ENCODE data around the gene ACVRL1. TPM values are rescaled to one million over a fixed set of nuclear protein-coding genes. Genes with fewer than 3 reads are reported as not detected.

ACVRL1 gene
- total RNA-seq, 2 experiments from 2014 or later: not detected

DNA sequence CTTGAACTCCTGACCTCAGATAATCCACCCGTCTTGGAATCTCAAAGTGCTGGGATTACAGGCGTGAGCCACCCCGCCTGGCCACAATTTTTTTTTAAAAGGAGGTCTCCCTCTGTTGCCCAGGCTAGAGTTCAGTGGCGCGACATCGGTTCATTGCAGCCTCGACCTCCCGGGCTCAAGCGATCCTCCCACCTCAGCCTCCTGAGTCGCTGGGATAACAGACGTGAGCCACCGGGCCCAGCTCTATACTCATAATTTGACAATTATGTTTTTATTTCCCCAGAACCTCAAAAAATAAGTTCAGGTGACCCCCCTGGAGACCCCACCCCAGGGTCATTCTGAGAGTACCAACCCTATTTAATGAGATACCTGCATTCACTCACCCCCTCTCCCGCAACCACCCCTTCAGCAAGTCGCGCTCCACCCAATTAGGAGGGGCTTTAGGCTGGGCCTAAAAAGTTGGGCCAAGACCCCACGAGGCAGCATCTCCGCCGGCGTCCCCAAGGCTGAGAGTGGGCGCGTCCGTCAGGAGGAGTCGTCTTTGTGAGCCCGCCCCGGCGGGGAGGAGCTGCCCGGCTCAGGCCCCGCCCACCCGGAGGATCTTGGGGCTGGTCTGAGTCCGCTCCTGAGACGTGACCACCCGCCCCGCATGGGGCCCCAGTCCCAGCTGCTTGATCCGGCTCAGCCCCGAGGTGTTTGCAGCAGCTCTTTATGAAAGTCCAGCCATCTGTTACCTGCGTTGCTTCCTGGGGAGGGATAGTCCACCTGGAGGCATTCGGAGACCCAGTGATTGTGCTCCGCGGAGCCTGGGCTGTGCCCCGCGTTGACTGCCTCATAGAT lies 19.6 kb upstream of the ACVRL1 start, which contains the start of gene ANKRD33:
TSS of gene ANKRD33 (plus strand) at position 628 of the 840 bp plus-strand sequence. CDS start at position 712, 84 bp downstream.
- DNase-seq: peak; percentile 18
- Mint-ChIP-seq H3K27me3 (no peaks in the 10 kb centered on the region), H3K27ac (no peak within 1 kb of the TSS), H3K9me3 (peaks cover 7% of the 10 kb centered on the region), H3K4me1 (peaks cover 9% of the 10 kb centered on the region), H3K36me3 (no peaks in the 10 kb centered on the region), H3K4me3 (no peak within 1 kb of the TSS)

DNA sequence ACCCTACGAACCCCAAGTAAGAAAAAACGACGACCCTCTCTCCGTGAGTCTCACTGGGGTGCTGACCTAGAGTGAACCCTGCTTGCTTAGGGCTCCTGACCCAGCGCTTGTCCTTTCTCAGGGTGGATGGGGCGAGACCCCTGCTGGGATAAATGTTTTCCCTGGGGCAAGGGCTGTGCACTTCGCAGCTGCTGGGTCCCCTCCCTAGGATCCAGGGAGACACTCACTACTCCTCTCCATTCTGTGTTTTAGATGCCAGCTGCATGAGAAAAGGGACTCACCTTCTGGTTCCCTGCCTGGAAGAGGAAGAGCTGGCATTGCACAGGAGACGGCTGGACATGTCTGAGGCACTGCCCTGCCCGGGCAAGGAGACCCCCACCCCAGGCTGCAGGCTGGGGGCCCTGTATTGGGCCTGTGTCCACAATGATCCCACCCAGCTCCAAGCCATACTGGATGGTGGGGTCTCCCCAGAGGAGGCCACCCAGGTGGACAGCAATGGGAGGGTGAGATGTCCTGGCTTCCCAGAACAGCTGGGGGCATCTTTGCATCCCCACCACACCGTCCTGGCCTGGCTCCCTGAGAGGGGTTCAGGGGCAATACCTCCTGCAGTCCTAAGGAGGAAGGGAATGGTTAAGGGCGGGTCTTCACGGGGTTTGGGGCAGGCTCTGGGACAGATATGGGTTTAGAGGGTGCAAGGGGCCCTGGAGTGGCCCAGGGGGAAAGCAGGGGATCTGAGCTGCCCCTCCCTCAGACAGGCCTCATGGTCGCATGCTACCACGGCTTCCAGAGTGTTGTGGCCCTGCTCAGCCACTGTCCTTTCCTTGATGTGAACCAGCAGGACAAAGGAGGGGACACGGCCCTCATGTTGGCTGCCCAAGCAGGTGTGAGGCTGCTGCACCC lies 18.7 kb upstream of the ACVRL1 start:
- no peaks in the 10 kb centered on the region for H3K27me3 Mint-ChIP-seq
- peaks cover 9% of the 10 kb centered on the region for H3K4me1 Mint-ChIP-seq
- H3K4me3 Mint-ChIP-seq: no peak overlapping the region
- H3K27ac Mint-ChIP-seq: no peak overlapping the region
- no peak for DNase-seq
- peaks cover 7% of the 10 kb centered on the region for H3K9me3 Mint-ChIP-seq
- no peaks in the 10 kb centered on the region for H3K36me3 Mint-ChIP-seq

DNA sequence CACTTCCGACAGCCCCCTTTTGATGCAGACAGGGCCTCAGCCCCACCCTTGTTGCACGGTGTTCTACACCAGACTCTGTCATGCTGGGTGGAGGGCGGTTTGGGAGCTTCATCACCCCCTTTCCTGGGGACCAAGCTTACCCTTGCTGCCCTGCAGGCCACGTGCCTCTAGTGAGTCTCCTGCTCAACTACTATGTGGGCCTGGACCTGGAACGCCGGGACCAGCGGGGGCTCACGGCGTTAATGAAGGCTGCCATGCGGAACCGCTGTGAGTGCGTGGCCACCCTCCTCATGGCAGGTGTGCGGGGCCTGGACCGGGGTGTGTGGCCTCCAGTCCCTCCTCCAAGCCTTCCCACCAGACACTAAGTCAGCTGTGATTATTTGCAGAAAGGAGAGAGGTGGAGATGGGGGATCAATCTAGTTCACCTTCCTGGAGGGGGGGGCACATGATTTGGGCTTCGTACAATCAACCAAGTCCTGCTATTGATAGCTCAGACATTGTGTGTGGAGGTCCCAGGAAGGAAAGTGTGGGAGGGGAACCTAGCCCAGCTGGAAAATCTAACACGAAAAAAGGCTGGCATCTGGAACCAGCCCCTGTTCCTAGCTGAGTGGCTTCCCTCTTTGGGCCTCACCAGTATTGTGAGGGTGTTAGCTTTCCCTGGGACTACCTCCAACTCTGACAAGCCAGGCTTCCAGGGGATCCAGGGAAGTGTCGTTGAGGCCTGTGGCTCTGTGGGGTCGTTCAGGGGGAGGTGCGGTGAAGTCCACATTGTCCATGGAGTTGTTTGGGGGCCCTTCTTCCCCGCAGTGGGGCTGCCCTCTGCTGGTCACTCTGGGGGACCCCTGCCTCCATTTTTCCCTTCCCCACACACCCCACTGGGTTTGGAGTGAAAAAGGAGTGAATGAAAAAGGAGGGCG lies 17.8 kb upstream of the ACVRL1 start:
- Mint-ChIP-seq H3K4me1 (peaks cover 9% of the 10 kb centered on the region), H3K9me3 (peaks cover 7% of the 10 kb centered on the region), H3K4me3 (no peak overlapping the region), H3K27me3 (no peaks in the 10 kb centered on the region), H3K27ac (no peak overlapping the region), H3K36me3 (no peaks in the 10 kb centered on the region)
- no peak for DNase-seq

DNA sequence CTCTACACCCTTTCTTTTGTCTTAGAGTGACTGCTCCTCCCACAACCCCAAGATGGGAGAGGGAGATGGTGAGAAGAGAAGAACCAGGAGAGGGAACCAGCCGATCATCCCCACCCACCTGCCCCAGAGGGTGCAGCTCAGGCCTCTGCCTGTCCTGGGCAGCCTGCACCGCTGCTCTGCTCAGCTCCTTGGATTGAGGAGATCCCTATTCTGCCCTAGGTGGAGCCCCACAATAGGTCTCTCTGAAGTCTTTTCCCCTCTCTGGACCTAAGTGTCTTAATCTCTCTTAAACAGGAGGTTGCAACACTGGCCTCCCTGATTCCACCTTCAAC lies 17.2 kb upstream of the ACVRL1 start:
- DNase-seq: no peak
- H3K4me1 Mint-ChIP-seq: peaks cover 9% of the 10 kb centered on the region
- H3K4me3 Mint-ChIP-seq: no peak overlapping the region
- H3K27ac Mint-ChIP-seq: no peak overlapping the region
- peaks cover 2% of the 10 kb centered on the region for H3K9me3 Mint-ChIP-seq
- H3K36me3 Mint-ChIP-seq: no peaks in the 10 kb centered on the region
- H3K27me3 Mint-ChIP-seq: no peaks in the 10 kb centered on the region

DNA sequence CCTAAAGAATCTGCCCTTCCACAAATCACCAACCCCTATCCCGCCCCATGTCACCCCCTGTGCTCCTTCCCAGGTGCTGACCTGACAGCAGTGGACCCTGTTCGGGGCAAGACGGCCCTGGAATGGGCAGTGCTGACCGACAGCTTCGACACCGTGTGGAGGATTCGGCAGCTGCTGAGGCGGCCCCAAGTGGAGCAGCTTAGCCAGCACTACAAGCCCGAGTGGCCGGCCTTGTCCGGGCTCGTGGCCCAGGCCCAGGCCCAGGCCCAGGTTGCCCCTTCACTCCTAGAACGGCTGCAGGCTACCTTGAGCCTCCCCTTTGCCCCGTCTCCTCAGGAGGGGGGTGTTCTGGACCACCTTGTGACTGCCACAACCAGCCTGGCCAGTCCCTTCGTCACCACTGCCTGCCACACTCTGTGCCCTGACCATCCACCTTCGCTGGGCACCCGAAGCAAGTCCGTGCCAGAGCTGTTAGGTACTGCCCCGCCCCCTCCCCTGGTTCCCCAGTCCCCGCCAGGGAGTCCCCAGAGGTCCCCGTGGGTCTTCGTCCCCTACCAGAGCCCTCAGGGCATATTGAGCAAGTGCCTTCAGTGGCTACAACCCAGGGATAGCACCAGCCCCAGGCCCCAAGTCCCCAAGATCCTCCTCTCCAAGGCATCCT lies 16.7 kb upstream of the ACVRL1 start:
- H3K27me3 Mint-ChIP-seq: no peaks in the 10 kb centered on the region
- H3K4me3 Mint-ChIP-seq: no peak overlapping the region
- DNase-seq: no peak
- no peak overlapping the region for H3K27ac Mint-ChIP-seq
- peaks cover 7% of the 10 kb centered on the region for H3K4me1 Mint-ChIP-seq
- no peaks in the 10 kb centered on the region for H3K9me3 Mint-ChIP-seq
- no peaks in the 10 kb centered on the region for H3K36me3 Mint-ChIP-seq

DNA sequence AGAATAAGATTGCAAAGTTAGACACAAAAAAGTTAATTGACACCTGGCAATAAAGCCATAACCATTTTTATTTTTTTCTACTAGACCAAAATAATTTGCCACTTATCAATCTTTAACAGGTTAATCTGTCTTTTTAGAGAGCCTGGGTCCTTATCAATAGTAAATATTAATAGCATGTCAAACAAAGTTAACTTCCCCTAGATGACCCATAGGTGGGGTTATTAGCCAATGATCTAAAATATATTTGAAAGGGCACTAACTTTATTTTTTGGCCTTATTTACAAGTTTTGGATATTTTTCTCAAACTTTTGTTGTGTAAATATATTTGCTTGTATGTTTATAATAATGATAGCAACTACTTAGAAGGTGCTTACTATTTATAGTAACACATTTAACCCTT lies 15.5 kb upstream of the ACVRL1 start:
- no peaks in the 10 kb centered on the region for H3K36me3 Mint-ChIP-seq
- no peak for DNase-seq
- no peak overlapping the region for H3K27ac Mint-ChIP-seq
- no peak overlapping the region for H3K4me3 Mint-ChIP-seq
- H3K9me3 Mint-ChIP-seq: no peaks in the 10 kb centered on the region
- no peaks in the 10 kb centered on the region for H3K27me3 Mint-ChIP-seq
- H3K4me1 Mint-ChIP-seq: no peaks in the 10 kb centered on the region

DNA sequence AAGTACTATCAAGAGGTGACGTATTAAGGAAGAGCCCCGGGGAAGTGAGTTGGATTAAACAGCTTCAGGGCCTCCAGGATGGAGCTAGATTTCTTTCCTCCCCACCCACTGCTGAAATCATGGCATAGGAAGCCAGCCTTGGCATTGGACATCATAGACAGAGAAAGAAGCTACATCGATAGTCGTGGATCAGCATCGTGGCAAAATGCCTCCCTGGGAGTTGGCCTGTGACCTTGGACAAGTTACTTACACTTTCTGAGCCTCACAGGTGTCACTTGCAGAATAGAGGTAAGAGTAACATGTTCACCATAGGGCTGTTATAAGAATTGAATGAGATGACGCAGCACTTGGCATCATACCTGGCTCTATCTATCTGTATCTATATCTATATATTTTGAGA lies 13.5 kb upstream of the ACVRL1 start:
- Mint-ChIP-seq H3K9me3 (no peaks in the 10 kb centered on the region), H3K4me1 (no peaks in the 10 kb centered on the region), H3K36me3 (no peaks in the 10 kb centered on the region), H3K27ac (no peak overlapping the region), H3K27me3 (no peaks in the 10 kb centered on the region), H3K4me3 (no peak overlapping the region)
- no peak for DNase-seq

DNA sequence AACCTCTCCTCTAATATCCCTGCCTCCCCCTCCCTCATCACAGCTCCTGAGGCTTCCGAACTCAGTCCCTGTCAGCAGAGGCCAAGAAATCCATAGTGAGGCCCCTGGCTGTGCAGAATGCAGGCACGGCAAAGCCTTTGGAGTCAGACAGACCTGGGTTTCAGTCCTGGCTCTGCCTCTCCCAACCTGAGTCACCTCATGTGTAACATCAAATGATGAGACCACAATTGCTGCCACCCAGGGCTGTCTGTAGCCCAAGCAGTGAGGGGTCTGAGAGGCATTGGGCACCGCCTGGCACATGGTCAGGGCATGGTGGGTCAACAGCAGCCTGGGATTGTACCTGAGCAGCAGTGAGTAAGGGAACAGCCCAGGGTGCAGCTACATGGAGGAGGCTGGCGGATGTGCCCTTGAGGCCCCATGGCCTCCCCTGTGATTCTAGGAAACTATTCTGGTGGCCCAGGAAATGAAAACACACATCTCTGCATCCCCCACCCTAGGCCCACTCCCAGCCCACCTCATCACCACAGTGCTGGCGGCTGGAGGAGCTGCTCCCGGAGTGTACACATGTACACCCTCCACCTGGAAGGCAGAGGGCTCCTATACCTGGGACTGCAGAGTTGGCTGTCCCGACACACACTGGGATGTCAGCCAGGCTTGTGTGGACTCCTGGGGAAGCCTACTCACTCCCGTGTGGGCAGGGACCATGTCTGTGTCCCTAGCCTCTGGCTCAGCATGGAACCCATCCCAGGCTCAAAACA lies 11.7 kb upstream of the ACVRL1 start:
- Mint-ChIP-seq H3K4me1 (no peaks in the 10 kb centered on the region), H3K36me3 (no peaks in the 10 kb centered on the region), H3K9me3 (no peaks in the 10 kb centered on the region), H3K27ac (no peak overlapping the region), H3K4me3 (no peak overlapping the region), H3K27me3 (no peaks in the 10 kb centered on the region)
- no peak for DNase-seq

DNA sequence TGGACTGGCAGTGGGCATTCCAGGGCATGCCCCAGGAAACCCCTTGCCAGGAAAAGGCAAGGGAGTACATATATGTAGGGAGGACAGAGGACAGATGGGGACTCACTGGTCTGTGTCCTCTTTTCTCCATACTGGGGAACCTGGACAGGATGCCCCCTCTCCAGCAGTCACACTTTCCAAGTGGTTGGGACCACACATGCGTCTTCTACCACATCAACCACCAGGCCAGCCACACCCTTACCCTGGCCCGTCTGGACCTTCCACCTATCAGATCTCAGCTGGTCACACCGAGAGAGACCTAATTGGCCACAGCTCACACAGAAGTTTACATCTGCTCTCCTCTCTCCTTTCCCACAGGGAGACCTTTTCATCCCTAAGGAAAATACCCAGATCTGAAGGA lies 11.1 kb upstream of the ACVRL1 start:
- H3K27me3 Mint-ChIP-seq: no peaks in the 10 kb centered on the region
- H3K4me1 Mint-ChIP-seq: no peaks in the 10 kb centered on the region
- H3K9me3 Mint-ChIP-seq: no peaks in the 10 kb centered on the region
- no peak for DNase-seq
- H3K4me3 Mint-ChIP-seq: no peak overlapping the region
- no peaks in the 10 kb centered on the region for H3K36me3 Mint-ChIP-seq
- H3K27ac Mint-ChIP-seq: no peak overlapping the region

DNA sequence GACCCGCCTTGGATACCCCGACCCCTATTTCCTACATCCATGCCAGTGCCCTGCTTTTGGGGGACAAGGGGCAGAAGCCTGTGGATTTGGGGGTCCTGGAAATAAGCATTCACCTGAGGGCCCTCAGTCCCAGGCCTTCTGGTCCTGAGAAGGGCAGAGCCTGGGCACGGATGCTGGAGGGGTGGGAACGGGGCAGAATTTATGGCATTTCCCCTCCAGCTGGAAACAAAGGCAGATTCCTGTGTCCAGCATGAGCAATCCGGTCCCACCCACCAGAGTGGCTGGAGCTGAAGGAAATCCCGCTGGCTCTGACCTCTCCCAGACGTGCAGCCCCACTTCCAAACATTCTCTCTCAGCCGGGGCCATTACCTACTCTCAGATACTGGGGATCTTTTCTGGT lies 10.1 kb upstream of the ACVRL1 start:
- no peak overlapping the region for H3K4me3 Mint-ChIP-seq
- no peaks in the 10 kb centered on the region for H3K4me1 Mint-ChIP-seq
- no peaks in the 10 kb centered on the region for H3K9me3 Mint-ChIP-seq
- no peaks in the 10 kb centered on the region for H3K36me3 Mint-ChIP-seq
- no peak for DNase-seq
- H3K27ac Mint-ChIP-seq: no peak overlapping the region
- H3K27me3 Mint-ChIP-seq: no peaks in the 10 kb centered on the region

DNA sequence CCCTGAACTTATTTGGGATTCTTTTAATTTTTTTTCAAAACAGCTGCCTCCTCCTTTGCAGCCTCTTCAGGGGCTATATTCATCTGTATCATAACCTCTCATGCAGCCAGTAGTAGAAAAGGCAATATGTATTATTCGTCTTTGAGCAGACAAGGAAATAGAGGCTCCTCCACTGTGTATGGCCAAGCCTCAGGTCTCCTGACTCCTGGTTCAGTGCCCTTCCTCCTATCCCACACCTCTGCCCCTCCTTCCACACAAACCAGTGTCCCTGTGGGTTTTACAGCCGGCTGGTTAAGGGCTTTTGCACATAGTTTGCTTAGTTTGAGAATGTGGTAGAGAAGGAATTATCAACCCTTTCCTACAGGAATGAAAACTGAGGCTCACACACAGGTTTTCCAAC lies 8.8 kb upstream of the ACVRL1 start:
- H3K9me3 Mint-ChIP-seq: no peaks in the 10 kb centered on the region
- no peaks in the 10 kb centered on the region for H3K4me1 Mint-ChIP-seq
- no peak overlapping the region for H3K4me3 Mint-ChIP-seq
- no peaks in the 10 kb centered on the region for H3K27me3 Mint-ChIP-seq
- DNase-seq: no peak
- H3K36me3 Mint-ChIP-seq: no peaks in the 10 kb centered on the region
- no peak overlapping the region for H3K27ac Mint-ChIP-seq

DNA sequence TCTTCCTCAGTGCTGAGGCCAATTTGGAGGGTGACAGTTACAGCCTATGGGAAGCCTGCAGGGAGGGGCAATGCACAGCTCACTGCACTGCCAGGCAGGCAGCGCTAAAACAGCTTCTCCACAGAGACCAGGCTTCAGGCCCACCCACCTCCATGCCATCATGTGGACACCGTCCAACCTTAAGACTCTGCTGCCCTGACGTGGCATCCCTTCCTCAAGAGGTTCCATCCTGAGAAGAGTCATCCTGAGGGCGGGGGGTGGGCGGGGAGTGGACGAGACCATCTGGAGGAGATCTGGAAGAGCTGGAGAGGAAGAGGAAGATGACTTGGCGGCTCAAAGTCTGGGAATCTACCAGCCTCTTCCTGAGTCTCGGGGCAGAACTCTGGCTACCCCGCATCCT lies 8.4 kb upstream of the ACVRL1 start:
- H3K27ac Mint-ChIP-seq: no peak overlapping the region
- H3K36me3 Mint-ChIP-seq: no peaks in the 10 kb centered on the region
- DNase-seq: no peak
- no peaks in the 10 kb centered on the region for H3K9me3 Mint-ChIP-seq
- H3K4me1 Mint-ChIP-seq: no peaks in the 10 kb centered on the region
- H3K27me3 Mint-ChIP-seq: no peaks in the 10 kb centered on the region
- H3K4me3 Mint-ChIP-seq: no peak overlapping the region

DNA sequence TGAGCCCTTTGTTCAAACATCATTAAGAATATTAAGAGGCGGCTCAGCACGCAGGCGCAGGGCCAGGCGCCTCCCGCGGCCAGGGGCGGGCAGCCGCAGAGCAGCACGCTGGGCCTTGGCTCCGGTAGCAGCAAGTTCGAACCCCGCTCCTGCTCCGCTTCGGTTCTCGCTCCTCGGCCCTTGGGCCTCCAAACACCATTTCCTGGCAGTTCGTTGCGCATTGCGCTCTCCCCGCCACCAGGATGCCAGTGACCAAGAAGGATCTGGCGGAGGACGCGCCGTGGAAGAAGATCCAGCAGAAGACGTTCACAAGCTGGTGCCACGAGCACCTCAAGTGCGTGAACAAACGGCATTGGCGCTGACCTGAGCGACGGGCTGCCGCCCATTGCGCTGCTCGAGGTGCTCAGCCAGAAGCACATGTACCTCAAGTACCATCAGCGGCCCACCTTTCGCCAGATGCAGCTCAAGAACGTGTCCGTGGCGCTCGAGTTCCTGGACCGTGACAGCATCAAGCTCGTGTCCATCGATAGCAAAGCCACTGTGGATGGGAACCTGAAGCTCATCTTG lies 6.9 kb upstream of the ACVRL1 start:
- Mint-ChIP-seq H3K27ac (no peak overlapping the region), H3K27me3 (peaks cover under 1% of the 10 kb centered on the region), H3K4me1 (no peaks in the 10 kb centered on the region), H3K9me3 (no peaks in the 10 kb centered on the region), H3K36me3 (no peaks in the 10 kb centered on the region), H3K4me3 (no peak overlapping the region)
- no peak for DNase-seq
